Smooth muscle cell (in vitro differentiated cells): ENCODE data around the gene TRIM58. TPM values are rescaled to one million over a fixed set of nuclear protein-coding genes. Genes with fewer than 3 reads are reported as not detected.

Source experiments
- DNase-seq: peaks from one replicate; lab custom pipeline; 2025; ENCODE audit not compliant: unreplicated experiment; lab: John Stamatoyannopoulos, UW
- H2AFZ ChIP-seq: fragments of 200-600 bp; sonication (generic); 2 replicates; pipeline ENCODE4 v1.6.0; 2016; ENCODE audit warnings: antibody characterized with exemption, low read depth, mild to moderate bottlenecking
- H3F3A ChIP-seq: fragments of 200-600 bp; sonication (generic); 2 replicates; pipeline ENCODE4 v1.6.0; 2017; ENCODE audit warnings: antibody characterized with exemption, low read depth
- H3K27ac ChIP-seq: fragments of 200-600 bp; sonication (generic); 2 replicates; pipeline ENCODE4 v1.5.1; 2016; ENCODE audit warnings: low read depth, mild to moderate bottlenecking
- H3K27me3 ChIP-seq: fragments of 200-600 bp; sonication (generic); 2 replicates; pipeline ENCODE4 v1.6.1; 2016; ENCODE audit warnings: low read depth, mild to moderate bottlenecking
- H3K36me3 ChIP-seq: fragments of 200-600 bp; sonication (generic); 2 replicates; pipeline ENCODE4 v1.5.1; 2016; ENCODE audit warnings: low read depth
- H3K4me1 ChIP-seq: fragments of 200-600 bp; sonication (generic); 2 replicates; pipeline ENCODE4 v1.5.1; 2016; ENCODE audit warnings: low read depth
- H3K4me2 ChIP-seq: fragments of 200-600 bp; sonication (generic); 2 replicates; pipeline ENCODE4 v1.6.0; 2016; ENCODE audit warnings: mild to moderate bottlenecking
- H3K4me3 ChIP-seq: fragments of 200-600 bp; sonication (generic); 2 replicates; pipeline ENCODE4 v1.5.1; 2016; ENCODE audit warnings: mild to moderate bottlenecking
- H3K79me2 ChIP-seq: fragments of 200-600 bp; sonication (generic); 2 replicates; pipeline ENCODE4 v1.6.0; 2016; ENCODE audit warnings: low read depth, mild to moderate bottlenecking
- H3K9ac ChIP-seq: fragments of 200-600 bp; sonication (generic); 2 replicates; pipeline ENCODE4 v1.6.0; 2016; ENCODE audit warnings: low read depth
- H3K9me3 ChIP-seq: fragments of 200-600 bp; sonication (generic); replicated peaks from 2 replicates; pipeline ENCODE4 v1.5.1; 2016; ENCODE audit warnings: low read depth
- H4K20me1 ChIP-seq: fragments of 200-600 bp; sonication (generic); 2 replicates; pipeline ENCODE4 v1.6.0; 2016; ENCODE audit warnings: low read depth
- WGBS: methylation state at CpG from one replicate; pipeline ENCODE4 v1.1.7; 2016; ENCODE audit warnings: low lambda C conversion rate; 5-methylcytosine and 5-hydroxymethylcytosine counted together
- polyA plus RNA-seq: library from polyadenylated mRNA; unstranded; fragments of >200 nt; fragmentation: Nextera tagmentation; extraction: Ambion mirVana; gene quantifications from 2 replicates; pipeline ENCODE4 v1.2.1, GENCODE V29; 2016
- total RNA-seq: library from RNA; depleted of rRNA; stranded (reverse); fragments of >200 nt; gene quantifications from 2 replicates; pipeline ENCODE4 v1.2.3, GENCODE V29; 2014
- TF ChIP-seq, protein P1 (sequence below): fragments of 200-600 bp; sonication (generic); IDR thresholded peaks from 2 replicates; pipeline ENCODE4 v1.5.1; 2017; ENCODE audit warnings: borderline replicate concordance, mild to moderate bottlenecking, antibody characterized with exemption; ENCODE audit not compliant: insufficient read depth, poor library complexity, severe bottlenecking

Gene TRIM58
- total and polyA plus RNA-seq, 2 experiments from 2014 or later = 0.37 TPM; not detected in 1

DNA sequence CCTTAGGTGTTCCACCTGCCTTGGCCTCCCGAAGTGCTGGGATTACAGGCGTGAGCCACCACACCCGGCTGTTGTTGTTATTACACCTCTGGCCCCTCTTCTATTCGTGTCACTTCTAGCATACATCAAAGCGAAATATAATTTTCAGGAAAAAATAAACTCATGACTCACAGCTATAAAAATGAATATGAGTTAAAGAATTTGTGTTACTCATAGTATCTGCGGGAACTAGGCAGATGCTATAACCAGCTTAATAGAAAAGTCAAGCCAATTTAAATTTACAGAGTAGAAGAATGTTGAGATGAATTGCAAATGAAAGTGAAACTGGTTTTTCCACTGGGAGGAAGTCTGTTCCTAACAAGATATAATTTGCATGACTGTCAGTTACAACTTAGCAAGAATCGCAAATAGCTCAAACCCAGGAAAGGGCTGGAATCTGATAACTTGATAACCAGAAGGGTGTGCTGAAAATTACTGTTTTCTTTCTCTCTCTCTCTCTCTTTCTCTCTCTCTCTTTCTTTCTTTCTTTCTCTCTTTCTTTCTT lies 49.6 kb downstream of the TRIM58 start:
- H3K79me2 ChIP-seq = no peaks in the 10 kb centered on the region
- WGBS = 63% methylated on average over 7 of the region's 7 CpGs
- H3K4me2 ChIP-seq = no peak overlapping the region
- no peaks in the 10 kb centered on the region for H3K27me3 ChIP-seq
- no peak overlapping the region for H2AFZ ChIP-seq
- H4K20me1 ChIP-seq = no peaks in the 10 kb centered on the region
- H3K27ac ChIP-seq = no peak overlapping the region
- no peaks in the 10 kb centered on the region for H3K4me1 ChIP-seq
- H3K9ac ChIP-seq = no peak overlapping the region
- H3K4me3 ChIP-seq = no peak overlapping the region
- TF ChIP-seq, protein P1, sequence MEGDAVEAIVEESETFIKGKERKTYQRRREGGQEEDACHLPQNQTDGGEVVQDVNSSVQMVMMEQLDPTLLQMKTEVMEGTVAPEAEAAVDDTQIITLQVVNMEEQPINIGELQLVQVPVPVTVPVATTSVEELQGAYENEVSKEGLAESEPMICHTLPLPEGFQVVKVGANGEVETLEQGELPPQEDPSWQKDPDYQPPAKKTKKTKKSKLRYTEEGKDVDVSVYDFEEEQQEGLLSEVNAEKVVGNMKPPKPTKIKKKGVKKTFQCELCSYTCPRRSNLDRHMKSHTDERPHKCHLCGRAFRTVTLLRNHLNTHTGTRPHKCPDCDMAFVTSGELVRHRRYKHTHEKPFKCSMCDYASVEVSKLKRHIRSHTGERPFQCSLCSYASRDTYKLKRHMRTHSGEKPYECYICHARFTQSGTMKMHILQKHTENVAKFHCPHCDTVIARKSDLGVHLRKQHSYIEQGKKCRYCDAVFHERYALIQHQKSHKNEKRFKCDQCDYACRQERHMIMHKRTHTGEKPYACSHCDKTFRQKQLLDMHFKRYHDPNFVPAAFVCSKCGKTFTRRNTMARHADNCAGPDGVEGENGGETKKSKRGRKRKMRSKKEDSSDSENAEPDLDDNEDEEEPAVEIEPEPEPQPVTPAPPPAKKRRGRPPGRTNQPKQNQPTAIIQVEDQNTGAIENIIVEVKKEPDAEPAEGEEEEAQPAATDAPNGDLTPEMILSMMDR = no peak
- no peaks in the 10 kb centered on the region for H3F3A ChIP-seq
- H3K9me3 ChIP-seq = peaks cover 6% of the 10 kb centered on the region
- DNase-seq = no peak
- H3K36me3 ChIP-seq = no peaks in the 10 kb centered on the region

GRCh38 chr1:247908766-247909165 lies 51.8 kb downstream of the TRIM58 start:
- TF ChIP-seq, protein P1 = no peak
- Histone ChIP-seq H3K4me2 (no peak overlapping the region), H3K79me2 (no peaks in the 10 kb centered on the region), H3F3A (no peaks in the 10 kb centered on the region), H4K20me1 (no peaks in the 10 kb centered on the region), H3K9ac (no peak overlapping the region), H3K27ac (no peak overlapping the region), H3K9me3 (peaks cover 17% of the 10 kb centered on the region), H3K27me3 (no peaks in the 10 kb centered on the region), H3K4me1 (no peaks in the 10 kb centered on the region), H3K4me3 (no peak overlapping the region), H2AFZ (no peak overlapping the region), H3K36me3 (no peaks in the 10 kb centered on the region)
- no peak for DNase-seq
- 73% methylated on average over 5 of the region's 5 CpGs for WGBS

DNA sequence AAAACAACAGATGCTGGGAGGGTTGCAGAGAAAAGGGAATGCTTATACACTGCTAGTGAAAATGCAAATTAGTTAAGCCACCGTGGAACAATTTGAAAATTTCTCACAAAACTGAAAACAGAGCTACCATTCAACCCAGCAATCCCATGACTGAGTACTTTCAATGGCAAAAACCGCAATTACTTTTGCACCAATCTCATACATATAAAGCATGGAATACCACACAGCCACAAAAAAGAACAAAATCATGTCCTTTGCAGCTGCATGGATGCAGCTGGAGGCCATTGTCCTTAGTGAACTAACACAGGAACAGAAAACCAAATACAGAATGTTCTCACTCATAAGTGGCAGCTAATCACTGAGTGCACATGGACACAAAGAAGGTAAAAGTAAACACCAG lies 56.8 kb downstream of the TRIM58 start:
- Histone ChIP-seq H3K4me2 (no peak overlapping the region), H3K4me3 (no peak overlapping the region), H3K9ac (no peak overlapping the region), H2AFZ (no peak overlapping the region), H3F3A (no peaks in the 10 kb centered on the region), H3K27ac (no peak overlapping the region), H3K9me3 (peaks cover 14% of the 10 kb centered on the region), H3K79me2 (no peaks in the 10 kb centered on the region), H3K36me3 (no peaks in the 10 kb centered on the region), H3K4me1 (no peaks in the 10 kb centered on the region), H3K27me3 (no peaks in the 10 kb centered on the region), H4K20me1 (no peaks in the 10 kb centered on the region)
- TF ChIP-seq, protein P1 = no peak
- 46% methylated on average over 2 of the region's 2 CpGs for WGBS
- DNase-seq = no peak
